Astrocyte (in vitro differentiated cells and primary cell): Measurements from ENCODE around the gene RGS11. TPM values are rescaled to one million over a fixed set of nuclear protein-coding genes. Genes with fewer than 3 reads are reported as not detected.

Source experiments
- DNase-seq: peaks from one replicate; pipeline ENCODE4 v3.0.0-alpha.2; 2010; ENCODE audit warnings: low read depth
- FAIRE-seq: peaks from 2 replicates; lab custom pipeline; 2011; peaks lifted over from hg19 to GRCh38; lab: Jason Lieb, UNC
- H2AFZ ChIP-seq: 2 replicates; pipeline ENCODE4 v1.6.0; 2012; ENCODE audit warnings: low read depth, low read length, inconsistent platforms
- H3K27ac ChIP-seq: 2 replicates; pipeline ENCODE4 v1.5.1; 2011; ENCODE audit warnings: low read depth, low read length, inconsistent platforms
- H3K27me3 ChIP-seq: 2 replicates; pipeline ENCODE4 v1.6.0; 2011; ENCODE audit warnings: low read length, inconsistent platforms; ENCODE audit not compliant: insufficient read depth
- H3K36me3 ChIP-seq: 2 replicates; pipeline ENCODE4 v1.5.1; 2011; ENCODE audit warnings: low read length, inconsistent platforms; ENCODE audit not compliant: insufficient read depth
- H3K4me1 ChIP-seq: 2 replicates; pipeline ENCODE4 v1.5.1; 2011; ENCODE audit warnings: low read length, inconsistent platforms; ENCODE audit not compliant: insufficient read depth
- H3K4me2 ChIP-seq: 2 replicates; pipeline ENCODE4 v1.6.0; 2012; ENCODE audit warnings: low read length, inconsistent platforms
- H3K4me3 ChIP-seq: 2 replicates; pipeline ENCODE4 v1.5.1; 2011; ENCODE audit warnings: low read depth, mild to moderate bottlenecking, low read length, inconsistent platforms; ENCODE audit not compliant: insufficient read depth
- H3K79me2 ChIP-seq: 2 replicates; pipeline ENCODE4 v1.6.0; 2012; ENCODE audit warnings: mild to moderate bottlenecking, low read length, inconsistent platforms; ENCODE audit not compliant: insufficient read depth
- H3K9ac ChIP-seq: 2 replicates; pipeline ENCODE4 v1.6.0; 2012; ENCODE audit warnings: mild to moderate bottlenecking, low read length, inconsistent platforms
- H3K9me3 ChIP-seq: 2 replicates; pipeline ENCODE4 v1.5.1; 2012; ENCODE audit warnings: low read depth, mild to moderate bottlenecking, low read length, inconsistent platforms; ENCODE audit not compliant: insufficient read depth
- H4K20me1 ChIP-seq: 2 replicates; pipeline ENCODE4 v1.6.0; 2012; ENCODE audit warnings: low read length, inconsistent platforms; ENCODE audit not compliant: insufficient read depth
- H3K27ac Mint-ChIP-seq: one replicate; pipeline ENCODE4 v1.8.0; 2021; ENCODE audit warnings: mild to moderate bottlenecking, mixed read lengths; ENCODE audit not compliant: unreplicated experiment
- H3K27me3 Mint-ChIP-seq: one replicate; pipeline ENCODE4 v1.8.0; 2021; ENCODE audit warnings: low read depth, mixed read lengths; ENCODE audit not compliant: unreplicated experiment
- H3K36me3 Mint-ChIP-seq: one replicate; pipeline ENCODE4 v1.8.0; 2021; ENCODE audit warnings: low read depth, mixed read lengths; ENCODE audit not compliant: unreplicated experiment
- H3K4me1 Mint-ChIP-seq: one replicate; pipeline ENCODE4 v1.8.0; 2021; ENCODE audit warnings: low read depth, mixed read lengths; ENCODE audit not compliant: unreplicated experiment
- H3K4me3 Mint-ChIP-seq: one replicate; pipeline ENCODE4 v1.8.0; 2021; ENCODE audit warnings: mild to moderate bottlenecking, moderate library complexity, mixed read lengths; ENCODE audit not compliant: unreplicated experiment
- H3K9me3 Mint-ChIP-seq: one replicate; pipeline ENCODE4 v1.8.0; 2021; ENCODE audit warnings: mild to moderate bottlenecking, mixed read lengths; ENCODE audit not compliant: unreplicated experiment
- CTCF ChIP-seq: IDR thresholded peaks from 2 replicates; pipeline ENCODE4 v1.5.1; 2011; ENCODE audit warnings: low read depth, mild to moderate bottlenecking, inconsistent platforms, low read length, moderate library complexity; ENCODE audit not compliant: insufficient read depth
- EZH2 ChIP-seq: IDR thresholded peaks from 2 replicates; pipeline ENCODE4 v1.6.1; 2012; ENCODE audit warnings: mild to moderate bottlenecking, low read length, inconsistent platforms; ENCODE audit not compliant: insufficient read depth
- total RNA-seq: library from RNA; stranded (reverse); gene quantifications from 2 replicates; pipeline ENCODE4 v1.2.1, GENCODE V29; 2021

Gene RGS11
- total RNA-seq, 1 donor from 2014 or later, result 2.7 TPM

- Mint-ChIP-seq H3K27ac (no peak overlapping the region), H3K27me3 (no peaks in the 10 kb centered on the region), H3K4me1 (no peaks in the 10 kb centered on the region), H3K36me3 (peaks cover 8% of the 10 kb centered on the region), H3K4me3 (no peak overlapping the region), H3K9me3 (no peaks in the 10 kb centered on the region)
- Histone ChIP-seq H3K27me3 (no peaks in the 10 kb centered on the region), H3K36me3 (no peaks in the 10 kb centered on the region), H2AFZ (no peak overlapping the region), H3K4me2 (no peak overlapping the region), H3K4me1 (no peaks in the 10 kb centered on the region), H3K79me2 (no peaks in the 10 kb centered on the region), H3K4me3 (no peak overlapping the region), H3K9ac (no peak overlapping the region), H3K9me3 (no peaks in the 10 kb centered on the region), H4K20me1 (no peaks in the 10 kb centered on the region), H3K27ac (no peak overlapping the region)
- FAIRE-seq (no peak), DNase-seq (no peak)
- TF ChIP-seq CTCF, result no peak
- no peak for TF ChIP-seq EZH2
Measured at GRCh38 chr16:289395-289997, 13.8 kb upstream of the RGS11 start.

- DNase-seq, result no peak
- FAIRE-seq, result no peak
- Histone ChIP-seq H3K36me3 (no peaks in the 10 kb centered on the region), H3K4me3 (no peak overlapping the region), H4K20me1 (no peaks in the 10 kb centered on the region), H3K4me1 (no peaks in the 10 kb centered on the region), H3K27ac (no peak overlapping the region), H3K9me3 (no peaks in the 10 kb centered on the region), H3K79me2 (no peaks in the 10 kb centered on the region), H3K27me3 (no peaks in the 10 kb centered on the region), H2AFZ (no peak overlapping the region), H3K4me2 (no peak overlapping the region), H3K9ac (no peak overlapping the region)
- no peak overlapping the region for H3K27ac Mint-ChIP-seq
- H3K36me3 Mint-ChIP-seq, result peaks cover 8% of the 10 kb centered on the region
- TF ChIP-seq CTCF (no peak), EZH2 (no peak)
- no peaks in the 10 kb centered on the region for H3K27me3 Mint-ChIP-seq
- no peak overlapping the region for H3K4me3 Mint-ChIP-seq
- H3K4me1 Mint-ChIP-seq, result no peaks in the 10 kb centered on the region
- no peaks in the 10 kb centered on the region for H3K9me3 Mint-ChIP-seq
Measured at GRCh38 chr16:287981-288920, 12.5 kb upstream of the RGS11 start.
